NCI-H187 (cell line): Measurements from ENCODE around the gene STK38L.

Source experiments
- DNase-seq, 2 experiments: peaks; one replicate each; lab custom pipeline; 2025; lab: John Stamatoyannopoulos, UW

STK38L gene

DNA sequence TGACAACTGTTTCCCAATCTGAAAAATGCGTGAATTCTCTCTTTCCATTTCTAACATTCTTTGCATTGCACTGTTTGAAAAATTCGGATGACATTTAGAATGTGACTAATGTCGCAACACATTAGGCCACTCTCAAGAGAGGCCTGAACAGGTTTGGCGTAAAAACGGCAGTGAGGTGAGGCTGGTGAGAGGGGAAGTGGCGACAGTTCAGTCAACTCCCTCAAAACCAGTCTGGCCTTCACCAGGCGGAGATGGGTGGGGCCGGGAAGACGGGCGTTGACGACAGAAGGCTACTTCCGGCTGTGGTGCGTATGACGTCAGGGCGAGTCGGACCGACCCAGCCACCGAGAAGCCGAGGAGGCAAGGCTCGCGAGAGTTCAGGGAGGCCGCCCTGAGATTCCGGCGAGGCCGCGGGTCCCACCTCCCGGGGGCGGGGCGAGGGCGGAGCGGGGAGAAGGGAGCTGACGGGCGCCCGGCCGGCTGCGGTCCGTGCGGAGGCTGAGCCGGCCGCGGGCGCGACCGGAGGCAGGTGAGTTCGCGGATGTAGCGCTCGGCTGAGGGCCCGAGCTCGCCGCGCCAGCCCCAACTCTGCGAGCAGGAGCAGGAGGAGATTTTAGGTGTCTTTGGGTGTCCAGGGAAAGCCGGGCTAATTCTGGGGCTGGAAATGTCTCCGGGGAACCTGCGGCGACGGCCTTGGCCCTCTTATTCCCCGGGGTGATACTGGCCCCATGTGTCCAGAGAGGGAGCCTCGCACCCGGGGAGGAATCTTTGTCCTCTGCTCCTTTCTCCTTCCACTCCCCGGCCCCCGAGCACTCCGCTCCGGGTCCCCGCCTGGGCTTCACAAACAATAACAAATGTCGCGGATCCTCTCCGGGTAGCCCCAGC, at the start of gene STK38L:
STK38L (plus strand) TSS at position 483 of the 885 bp plus-strand sequence. CDS start 53,435 bp downstream, outside the sequence.
- DNase-seq, result peak; percentile 73 to 90

DNA sequence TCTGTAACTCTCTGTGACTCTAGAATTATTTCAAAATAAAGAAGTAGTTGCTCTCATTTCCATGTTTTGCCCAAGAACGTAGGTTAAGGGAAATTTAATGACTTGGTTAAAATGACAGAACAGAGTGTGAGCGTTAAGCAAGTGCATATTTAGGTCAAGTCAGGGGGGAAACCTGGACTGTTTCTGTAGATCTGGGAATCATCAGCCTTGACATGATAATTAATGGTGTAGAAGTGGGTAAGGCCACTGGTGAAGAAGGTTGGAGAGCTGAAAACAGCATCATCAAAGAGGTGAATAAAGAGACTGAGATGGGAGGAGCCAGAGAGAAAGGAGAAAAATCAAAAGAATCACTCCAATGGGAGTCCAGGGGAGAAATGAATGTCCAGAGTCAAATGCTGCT, 49.4 kb upstream of the STK38L start:
- no peak for DNase-seq

GRCh38 chr12:27198036-27198435, 46.0 kb upstream of the STK38L start:
- DNase-seq, result no peak

DNA sequence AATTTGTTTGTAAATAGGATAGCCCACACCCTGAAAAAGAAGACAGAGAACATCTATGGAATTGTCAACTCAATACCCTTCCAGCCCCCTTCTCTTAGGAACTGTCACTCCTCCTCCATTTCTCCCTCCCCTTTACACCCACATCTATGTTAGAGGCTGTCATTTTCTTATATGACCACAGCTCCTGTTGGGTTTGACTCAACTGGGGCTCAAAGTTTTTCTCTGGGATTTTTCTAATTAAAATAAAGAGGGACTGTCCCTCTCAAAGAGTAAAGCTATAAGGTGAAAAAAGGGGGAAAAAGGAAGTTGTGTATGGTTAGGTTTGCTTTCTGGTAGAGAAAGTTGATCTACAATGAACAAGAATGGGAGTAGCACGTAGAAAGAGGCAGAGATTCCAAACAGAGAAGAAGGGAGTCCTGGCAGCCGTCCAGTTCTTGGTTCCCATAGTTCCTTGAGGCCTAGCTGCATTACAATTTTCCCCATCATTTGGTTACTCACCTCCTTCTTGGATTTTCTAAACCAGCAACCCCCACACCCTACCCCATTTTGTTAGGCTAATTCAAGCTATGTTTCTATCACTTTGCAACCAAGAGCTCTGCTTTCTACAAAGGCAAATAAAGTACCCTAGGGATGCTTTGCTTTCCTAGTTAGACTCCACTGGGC, 44.3 kb upstream of the STK38L start:
- no peak for DNase-seq

- no peak for DNase-seq
These were observed 42.9 kb upstream of the STK38L start for GRCh38 chr12:27201169-27201568.

- no peak for DNase-seq
These were observed 37.1 kb upstream of the STK38L start for GRCh38 chr12:27206801-27207502.

DNA sequence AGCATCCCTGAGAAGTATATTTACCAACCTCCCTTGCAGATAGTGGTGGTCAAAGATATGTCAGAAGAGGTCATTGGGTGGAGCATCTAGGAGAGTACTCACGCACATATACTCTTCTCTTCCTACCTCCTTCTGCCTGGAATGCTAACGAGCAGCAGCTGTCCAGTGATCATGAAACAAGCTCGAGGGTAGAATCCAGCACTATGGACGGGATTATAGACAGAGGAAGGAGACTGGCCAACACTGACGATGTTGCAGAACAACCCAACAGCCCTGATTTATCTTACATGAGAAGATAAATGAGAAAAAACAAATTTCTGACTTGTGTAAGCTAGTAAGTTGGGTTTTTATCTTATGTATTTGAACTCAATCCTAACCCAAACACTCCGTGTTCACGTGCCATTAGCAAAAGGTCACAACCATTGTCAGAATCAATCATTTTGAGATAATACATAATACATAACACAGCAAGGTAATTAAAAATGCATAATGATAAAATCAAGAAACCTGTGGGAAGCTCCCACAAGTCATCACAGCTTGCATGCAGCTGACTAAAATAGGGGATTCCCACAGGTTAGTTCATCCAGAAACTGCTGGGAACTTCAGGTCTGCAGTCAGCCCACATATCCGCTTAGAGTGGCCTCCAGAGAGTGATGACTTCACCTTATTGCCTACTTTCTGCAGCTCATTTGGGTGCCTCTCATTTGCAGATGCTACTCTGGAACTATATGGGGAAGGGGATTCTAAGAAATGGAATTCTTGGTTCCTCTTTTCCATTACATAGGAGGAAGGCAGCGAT, 36.3 kb upstream of the STK38L start:
- no peak for DNase-seq

GRCh38 chr12:27208414-27208750, 35.7 kb upstream of the STK38L start:
- no peak for DNase-seq

DNA sequence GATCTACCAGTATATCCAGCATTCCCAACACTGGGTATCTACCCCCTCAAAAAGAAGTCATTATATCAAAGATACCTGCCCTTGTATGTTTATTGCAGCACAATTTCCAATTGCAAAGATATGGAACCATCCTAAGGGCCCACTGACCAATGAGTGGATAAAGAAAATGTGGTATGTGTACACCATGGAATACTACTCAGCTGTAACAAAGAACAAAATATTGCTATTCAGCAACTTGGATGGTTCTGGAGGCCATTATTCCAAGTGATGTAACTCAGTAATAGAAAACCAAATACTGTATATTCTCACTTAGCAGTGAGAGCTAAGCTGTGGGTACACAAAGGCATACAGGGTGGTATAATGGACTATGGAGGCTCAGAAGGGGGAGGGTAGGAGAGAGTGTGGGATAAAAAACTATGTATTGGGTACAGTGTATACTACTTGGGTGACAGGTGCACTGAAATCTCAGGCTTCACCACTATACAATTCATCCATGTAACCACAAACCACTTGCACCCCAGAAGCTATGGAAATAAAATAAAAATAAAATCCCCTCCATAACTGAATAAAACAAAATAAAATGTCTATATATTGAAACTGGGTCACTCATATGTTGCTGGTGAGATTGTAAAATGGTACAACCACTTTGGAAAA, 34.7 kb upstream of the STK38L start:
- DNase-seq, result no peak

DNA sequence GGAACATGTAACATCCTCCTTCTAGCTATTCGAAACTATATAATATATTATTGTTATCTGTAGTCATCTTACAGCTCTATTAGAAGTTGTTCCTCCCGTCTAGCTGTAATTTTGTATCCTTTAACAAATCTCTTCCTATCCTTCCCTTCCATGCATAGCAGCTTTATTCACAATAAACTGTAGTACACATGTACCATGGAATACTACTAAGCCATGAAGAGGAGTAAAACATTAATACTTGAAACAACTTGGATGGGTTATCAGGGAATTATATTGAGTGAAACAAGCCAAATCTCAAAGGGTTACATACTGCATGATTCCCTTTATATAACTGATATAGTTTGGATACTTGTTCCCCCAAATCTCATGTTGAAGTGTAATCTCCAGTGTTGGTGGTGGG, 33.9 kb upstream of the STK38L start:
- no peak for DNase-seq

DNA sequence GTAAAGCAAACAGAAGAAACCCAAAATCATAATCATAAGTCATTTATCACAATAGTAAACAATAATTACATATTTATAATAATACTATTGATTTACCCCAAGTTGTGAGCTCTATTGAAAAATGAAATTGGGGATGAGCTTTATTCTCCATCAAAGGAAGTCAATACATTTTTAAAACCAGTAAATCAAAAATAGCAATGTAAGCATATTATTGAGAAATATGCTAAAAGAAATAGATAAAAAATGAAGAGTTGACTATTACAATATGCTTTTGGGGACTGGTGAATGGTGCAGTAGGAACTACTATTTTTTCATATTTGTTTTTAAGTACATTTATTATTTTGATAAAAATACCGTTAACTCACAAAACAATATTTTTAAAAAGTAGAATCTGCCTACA, 31.2 kb upstream of the STK38L start:
- DNase-seq, result no peak

GRCh38 chr12:27213304-27213703, 30.8 kb upstream of the STK38L start:
- DNase-seq, result no peak

GRCh38 chr12:27213830-27214787, 30.0 kb upstream of the STK38L start:
- DNase-seq, result no peak

DNA sequence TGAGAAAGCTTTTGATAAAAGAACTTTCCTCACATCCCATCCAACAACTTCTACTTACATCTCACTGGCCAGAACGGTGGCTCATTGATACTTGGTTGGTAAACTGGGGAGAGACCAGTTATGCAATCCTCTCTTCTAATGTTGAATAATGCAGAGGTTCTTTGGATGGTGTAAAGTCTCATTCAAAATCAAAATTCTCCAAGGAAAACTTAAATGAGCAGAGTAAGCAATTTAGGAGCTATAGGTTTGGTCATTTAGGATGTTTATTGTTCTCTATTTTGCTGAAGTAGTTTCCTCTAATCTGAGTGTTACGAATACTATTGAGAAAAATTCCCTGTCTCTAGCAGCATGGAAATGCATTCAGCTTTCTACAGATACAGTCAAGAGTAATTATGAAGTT, 26.5 kb upstream of the STK38L start:
- DNase-seq, result no peak

DNA sequence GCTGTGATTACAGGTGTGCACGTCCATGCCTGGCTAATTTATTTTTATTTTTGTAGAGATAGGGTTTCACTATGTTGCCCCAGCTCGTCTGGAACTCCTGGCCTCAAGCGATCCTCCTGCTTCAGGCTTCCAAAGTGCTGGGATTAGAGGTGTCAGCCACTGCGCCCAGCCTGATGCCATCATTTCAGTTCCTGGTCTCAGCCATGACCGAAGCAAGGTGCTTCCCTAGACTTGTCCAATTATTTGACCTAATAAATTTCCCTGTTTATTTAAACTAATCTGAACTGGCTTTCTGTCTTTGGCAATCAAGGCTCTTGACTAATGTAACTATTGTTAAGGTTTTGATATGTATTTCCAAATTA, 24.4 kb upstream of the STK38L start:
- no peak for DNase-seq

GRCh38 chr12:27220055-27220987, 23.8 kb upstream of the STK38L start:
- no peak for DNase-seq

DNA sequence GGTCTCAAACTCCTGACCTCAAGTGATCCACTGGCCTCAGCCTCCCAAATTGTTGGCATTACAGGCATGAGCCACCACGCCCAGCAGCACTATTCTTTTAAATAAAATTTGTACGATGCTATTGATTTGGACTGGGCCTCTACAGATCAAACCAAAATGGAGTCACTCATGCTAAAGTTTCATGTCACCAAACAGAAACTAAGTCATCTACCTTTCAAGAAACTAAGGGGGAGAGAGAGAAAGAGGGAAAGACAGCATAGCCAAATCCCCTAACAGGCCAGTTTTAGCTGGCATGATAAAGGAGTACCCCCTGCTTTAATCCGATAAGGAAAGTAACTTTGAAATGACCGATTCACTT, 23.1 kb upstream of the STK38L start:
- DNase-seq, result no peak

DNA sequence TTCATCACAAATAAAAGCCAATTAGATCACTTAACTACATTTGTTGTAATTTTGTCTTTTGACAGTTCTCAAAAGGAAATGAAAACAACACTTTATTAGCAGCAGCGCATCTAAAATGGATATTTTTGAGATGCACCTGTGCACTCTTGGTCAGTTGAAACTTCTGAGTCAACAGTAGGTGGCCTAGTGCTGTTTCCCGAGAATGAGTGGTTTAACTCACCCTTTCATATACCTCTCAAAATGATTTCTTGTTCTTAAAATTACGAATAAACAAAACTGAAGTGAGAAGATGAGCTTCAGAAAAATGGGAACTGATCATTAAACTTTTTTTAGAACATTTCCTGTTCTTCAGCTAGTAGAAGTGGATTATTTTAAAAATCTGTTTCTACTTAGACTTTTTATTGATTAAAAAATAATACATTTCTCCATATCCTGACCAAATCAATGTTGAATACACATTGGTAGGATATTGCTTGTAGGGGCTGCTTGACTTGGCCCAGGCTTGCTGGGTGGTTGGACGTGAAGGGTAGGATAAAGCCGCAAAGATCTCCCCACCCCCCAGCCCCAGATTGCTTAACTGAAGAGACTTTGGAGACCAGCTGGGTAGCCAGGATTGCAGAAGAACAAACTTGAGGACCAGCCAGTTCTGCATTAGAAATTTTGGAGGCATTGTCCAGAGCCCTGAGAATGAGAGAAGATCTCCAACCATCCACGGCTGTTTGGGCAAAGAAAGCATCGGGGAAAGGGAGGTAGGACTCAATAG, 22.3 kb upstream of the STK38L start:
- no peak for DNase-seq
